Fibroblast of lung (primary cell): ENCODE data around the gene ZBTB45. TPM values are rescaled to one million over a fixed set of nuclear protein-coding genes. Genes with fewer than 3 reads are reported as not detected.

Source experiments
- DNase-seq, 2 donors: peaks; one replicate each; pipeline versions ENCODE4 v3.0.0 to v3.0.0-alpha.2; 2010; ENCODE audit warnings: low read depth in 2 of 2
- H2AFZ ChIP-seq: 2 replicates; pipeline ENCODE4 v1.5.1; 2012; ENCODE audit warnings: low read length, control low read depth, inconsistent platforms
- H3K27ac ChIP-seq: 2 replicates; pipeline ENCODE4 v1.5.1; 2011; ENCODE audit warnings: low read length, control low read depth; ENCODE audit not compliant: insufficient read depth
- H3K27me3 ChIP-seq: 2 replicates; pipeline ENCODE4 v1.5.1; 2011; ENCODE audit warnings: mild to moderate bottlenecking, low read length; ENCODE audit not compliant: control insufficient read depth, insufficient read depth
- H3K36me3 ChIP-seq: 2 replicates; pipeline ENCODE4 v1.5.1; 2011; ENCODE audit warnings: low read length; ENCODE audit not compliant: control insufficient read depth, insufficient read depth
- H3K4me1 ChIP-seq: 2 replicates; pipeline ENCODE4 v1.5.1; 2011; ENCODE audit warnings: low read length; ENCODE audit not compliant: control insufficient read depth, insufficient read depth; ENCODE audit errors: extremely low read depth
- H3K4me2 ChIP-seq: 2 replicates; pipeline ENCODE4 v1.5.1; 2011; ENCODE audit warnings: low read length, control low read depth; ENCODE audit not compliant: insufficient read depth; ENCODE audit errors: extremely low read depth
- H3K4me3 ChIP-seq, 4 experiments: fragments of 200-600 bp in 1 of 4; sonication (generic) in 1 of 4; replicated peaks in 1 of 4; 2 replicates each; pipeline ENCODE4 v1.5.1; 2011 to 2016; ENCODE audit warnings: low read length in 4 of 4, low read depth in 3 of 4, mild to moderate bottlenecking in 3 of 4, control low read depth in 2 of 4, inconsistent platforms in 1 of 4, mixed read lengths in 1 of 4; ENCODE audit not compliant: insufficient read depth in 1 of 4; ENCODE audit errors: control extremely low read depth in 1 of 4
- H3K79me2 ChIP-seq: 2 replicates; pipeline ENCODE4 v1.5.1; 2012; ENCODE audit warnings: mild to moderate bottlenecking, low read length, inconsistent platforms; ENCODE audit not compliant: control insufficient read depth, insufficient read depth
- H3K9ac ChIP-seq: 2 replicates; pipeline ENCODE4 v1.5.1; 2011; ENCODE audit warnings: mild to moderate bottlenecking, low read length, control low read depth; ENCODE audit not compliant: insufficient read depth
- H3K9me3 ChIP-seq: 2 replicates; pipeline ENCODE4 v1.5.1; 2012; ENCODE audit warnings: low read depth, low read length; ENCODE audit not compliant: control insufficient read depth, insufficient read depth
- H4K20me1 ChIP-seq: 2 replicates; pipeline ENCODE4 v1.5.1; 2011; ENCODE audit warnings: low read length; ENCODE audit not compliant: control insufficient read depth, insufficient read depth; ENCODE audit errors: extremely low read depth
- EZH2 ChIP-seq: IDR thresholded peaks from 2 replicates; pipeline ENCODE4 v1.5.1; 2012; ENCODE audit warnings: low read length, control low read depth, mild to moderate bottlenecking; ENCODE audit errors: missing control alignments
- polyA plus RNA-seq, 2 donors: library from polyadenylated mRNA; depleted of rRNA in 1 of 2; stranded (reverse) in 1 of 2; unstranded in 1 of 2; fragments of >200 nt; gene quantifications; 2 replicates each; pipeline ENCODE4 v1.2.1, GENCODE V29; 2011 to 2012; ENCODE audit warnings: missing spikeins in 1 of 2
- total RNA-seq: library from RNA; depleted of rRNA; stranded (reverse); fragments of >200 nt; gene quantifications from 2 replicates; pipeline ENCODE4 v1.2.1, GENCODE V29; 2014
- TF ChIP-seq, protein P1 (sequence below), 2 donors: IDR thresholded peaks in 1 of 2; conservative IDR thresholded peaks in 1 of 2; 1 replicate in 1 of 2; 2 replicates in 1 of 2; pipeline ENCODE4 v1.5.1; 2011 to 2012; ENCODE audit warnings: low read length in 2 of 2, control low read depth in 1 of 2, inconsistent platforms in 1 of 2, low read depth in 1 of 2, mild to moderate bottlenecking in 1 of 2

The ZBTB45 gene
- total and polyA plus RNA-seq, 2 donors (not counting 1 experiment from before 2014, with no cell fraction given) = 3.1 to 5.9 TPM

DNA sequence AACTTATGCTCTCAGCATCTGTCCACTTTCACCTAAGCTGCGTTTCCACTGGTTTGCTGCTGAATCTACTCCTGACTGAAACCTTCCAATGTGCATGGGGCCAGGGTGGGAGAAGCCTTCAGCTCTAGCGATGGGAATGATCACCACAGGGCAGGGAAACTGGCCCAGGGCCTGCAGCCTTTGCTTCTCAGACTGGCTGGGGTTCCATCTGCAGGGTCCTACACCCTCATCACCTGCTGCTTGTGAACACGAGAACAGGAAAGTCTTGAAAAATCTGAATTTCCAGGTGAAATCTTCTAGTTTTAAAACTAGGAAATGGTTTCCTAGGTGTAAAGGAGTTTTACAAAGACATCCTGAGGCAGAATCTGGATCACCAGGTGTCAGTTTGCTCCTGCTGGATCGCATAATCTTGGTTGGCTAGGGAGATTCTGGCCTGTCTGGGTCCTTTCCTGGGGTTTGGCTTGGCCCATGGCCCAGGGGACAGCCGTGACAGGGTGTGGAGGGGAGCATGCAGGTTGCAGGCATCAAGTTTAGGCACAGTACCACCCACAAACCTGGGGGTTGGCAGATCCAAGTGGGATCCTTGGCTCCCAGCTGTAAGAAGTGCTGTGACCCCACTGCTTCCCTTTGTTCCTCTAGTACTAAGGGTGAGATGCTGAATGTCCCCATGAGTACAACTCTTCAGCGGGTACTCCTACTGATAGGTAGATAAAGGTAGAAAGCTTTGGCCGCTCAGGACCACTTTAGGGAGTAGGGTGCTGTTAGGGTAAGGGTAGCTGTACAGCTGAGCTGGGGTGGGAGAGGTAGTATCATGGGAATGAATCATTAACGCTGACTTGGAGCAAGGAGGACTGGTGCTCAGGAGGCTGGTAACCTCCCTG lies 40.6 kb upstream of the ZBTB45 start:
- TF ChIP-seq EZH2 = no peak
- TF ChIP-seq, protein P1, sequence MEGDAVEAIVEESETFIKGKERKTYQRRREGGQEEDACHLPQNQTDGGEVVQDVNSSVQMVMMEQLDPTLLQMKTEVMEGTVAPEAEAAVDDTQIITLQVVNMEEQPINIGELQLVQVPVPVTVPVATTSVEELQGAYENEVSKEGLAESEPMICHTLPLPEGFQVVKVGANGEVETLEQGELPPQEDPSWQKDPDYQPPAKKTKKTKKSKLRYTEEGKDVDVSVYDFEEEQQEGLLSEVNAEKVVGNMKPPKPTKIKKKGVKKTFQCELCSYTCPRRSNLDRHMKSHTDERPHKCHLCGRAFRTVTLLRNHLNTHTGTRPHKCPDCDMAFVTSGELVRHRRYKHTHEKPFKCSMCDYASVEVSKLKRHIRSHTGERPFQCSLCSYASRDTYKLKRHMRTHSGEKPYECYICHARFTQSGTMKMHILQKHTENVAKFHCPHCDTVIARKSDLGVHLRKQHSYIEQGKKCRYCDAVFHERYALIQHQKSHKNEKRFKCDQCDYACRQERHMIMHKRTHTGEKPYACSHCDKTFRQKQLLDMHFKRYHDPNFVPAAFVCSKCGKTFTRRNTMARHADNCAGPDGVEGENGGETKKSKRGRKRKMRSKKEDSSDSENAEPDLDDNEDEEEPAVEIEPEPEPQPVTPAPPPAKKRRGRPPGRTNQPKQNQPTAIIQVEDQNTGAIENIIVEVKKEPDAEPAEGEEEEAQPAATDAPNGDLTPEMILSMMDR (conservative IDR thresholded peaks at IDR 0.05 in 1 of 2, IDR thresholded peaks at IDR 0.05 in 1 of 2; ENCODE audit: low read depth in 1 of 2, low read length in 2 of 2) = no peak
- H3K4me1 ChIP-seq = peaks cover 10% of the 10 kb centered on the region
- no peaks in the 10 kb centered on the region for H3K9me3 ChIP-seq
- H3K27me3 ChIP-seq = no peaks in the 10 kb centered on the region
- peak overlapping the region; percentile 100 for H3K4me2 ChIP-seq
- H3K79me2 ChIP-seq = peaks cover 26% of the 10 kb centered on the region
- peak overlapping the region; percentile 79 to 89 (median 82) for H3K4me3 ChIP-seq
- DNase-seq = no peak
- H3K36me3 ChIP-seq = peaks cover 8% of the 10 kb centered on the region
- peak overlapping the region; percentile 100 for H3K27ac ChIP-seq
- H3K9ac ChIP-seq = no peak overlapping the region
- no peaks in the 10 kb centered on the region for H4K20me1 ChIP-seq
- H2AFZ ChIP-seq = no peak overlapping the region

DNA sequence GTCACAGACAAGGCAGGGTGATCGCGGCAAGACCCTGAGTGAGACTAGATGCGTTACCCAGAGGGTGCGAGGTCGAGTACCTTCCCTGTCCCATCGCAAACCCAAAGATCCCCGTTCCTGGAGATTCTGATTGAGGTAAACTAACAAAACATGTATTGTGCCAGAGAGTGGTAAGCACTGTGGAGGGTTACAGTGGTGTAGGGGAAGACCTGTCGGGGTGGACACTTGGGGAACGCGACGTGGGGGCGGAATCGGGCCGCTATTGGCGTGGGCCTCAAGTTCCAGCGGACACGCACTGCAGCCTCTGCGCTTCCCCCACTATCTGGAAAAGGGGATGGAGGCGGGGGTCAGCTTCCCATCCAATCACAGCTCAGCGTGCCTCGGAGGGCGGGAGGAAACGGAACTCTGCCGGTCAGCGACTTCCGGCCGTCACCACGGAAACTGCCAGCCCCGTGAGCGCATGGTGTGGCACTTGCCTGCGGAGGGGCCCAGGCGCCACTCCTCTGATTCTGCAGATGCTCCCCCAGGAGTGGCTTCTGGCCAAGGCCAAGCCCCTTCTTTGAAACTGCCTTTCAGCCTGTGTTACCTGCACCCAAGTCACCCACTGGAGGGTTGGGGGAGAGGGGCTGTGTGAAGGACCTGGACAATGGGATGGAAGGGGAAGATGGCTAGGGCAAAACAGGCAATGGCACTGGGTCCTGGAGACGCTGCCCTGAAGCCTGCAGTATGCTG lies 39.8 kb upstream of the ZBTB45 start:
- Histone ChIP-seq H3K4me1 (peaks cover 12% of the 10 kb centered on the region), H3K27ac (peak overlapping the region; percentile 100), H3K27me3 (no peaks in the 10 kb centered on the region), H3K9me3 (no peaks in the 10 kb centered on the region), H3K9ac (peak overlapping the region; percentile 100), H3K36me3 (peaks cover 8% of the 10 kb centered on the region), H2AFZ (peak overlapping the region; percentile 73), H4K20me1 (no peaks in the 10 kb centered on the region), H3K79me2 (peaks cover 29% of the 10 kb centered on the region), H3K4me3 (peak overlapping the region; percentile 79 to 89 (median 82)), H3K4me2 (peak overlapping the region; percentile 100)
- peak; percentile 92 for DNase-seq
- TF ChIP-seq, protein P1 (conservative IDR thresholded peaks at IDR 0.05 in 1 of 2, IDR thresholded peaks at IDR 0.05 in 1 of 2; ENCODE audit: low read depth in 1 of 2, low read length in 2 of 2) = no peak
- TF ChIP-seq EZH2 = no peak

DNA sequence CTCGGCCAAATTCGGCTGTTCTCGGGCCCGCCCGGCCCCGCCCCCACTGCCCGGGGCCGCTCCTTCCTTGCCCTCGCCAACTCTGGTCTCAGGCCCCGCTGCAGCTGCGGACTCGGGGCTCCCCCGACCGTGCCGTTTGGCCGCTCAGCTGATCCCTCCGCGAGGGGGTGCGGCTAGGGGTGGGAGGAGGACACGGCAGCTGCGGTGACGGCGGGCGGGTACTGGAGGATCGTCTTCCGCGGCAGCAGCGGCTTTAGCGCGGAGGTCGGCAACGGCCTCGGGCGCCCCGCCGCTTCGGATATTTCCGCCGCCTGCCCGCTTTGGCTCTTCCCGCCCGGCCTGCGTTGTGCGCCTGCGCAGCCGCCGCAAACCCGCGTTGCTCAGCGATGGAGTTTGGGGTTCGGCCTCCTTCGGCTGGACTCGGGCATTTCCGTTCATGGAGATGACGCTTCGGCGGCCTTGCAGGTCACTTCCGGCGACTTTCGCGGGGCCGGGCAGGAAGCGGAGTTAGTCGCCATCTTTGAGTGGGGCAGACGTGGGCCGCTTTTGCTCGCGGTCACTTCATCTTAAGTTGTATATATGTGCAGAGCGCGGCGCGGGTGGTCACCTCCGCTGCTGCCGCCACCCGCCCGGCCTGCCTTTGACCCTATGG lies 39.1 kb upstream of the ZBTB45 start:
- Histone ChIP-seq H3K79me2 (peaks cover 34% of the 10 kb centered on the region), H3K4me1 (peaks cover 16% of the 10 kb centered on the region), H3K27me3 (no peaks in the 10 kb centered on the region), H3K27ac (peak overlapping the region; percentile 100), H3K36me3 (peaks cover 8% of the 10 kb centered on the region), H3K4me3 (peak overlapping the region; percentile 79 to 89 (median 82)), H4K20me1 (no peaks in the 10 kb centered on the region), H3K9ac (peak overlapping the region; percentile 100), H3K4me2 (peak overlapping the region; percentile 100), H3K9me3 (no peaks in the 10 kb centered on the region), H2AFZ (peak overlapping the region; percentile 83)
- peak; percentile 96 to 99 for DNase-seq
- TF ChIP-seq, protein P1 (conservative IDR thresholded peaks at IDR 0.05 in 1 of 2, IDR thresholded peaks at IDR 0.05 in 1 of 2; ENCODE audit: low read depth in 1 of 2, low read length in 2 of 2) = no peak
